Adipose tissue (tissue), 3 donors: ENCODE data around the gene BLCAP. TPM values are rescaled to one million over a fixed set of nuclear protein-coding genes. Genes with fewer than 3 reads are reported as not detected.

ENCODE experiments used
- H3K27ac ChIP-seq: one replicate; pipeline ENCODE4 v1.5.1; 2013; ENCODE audit warnings: low read depth, low read length
- WGBS, 3 donors: extraction: QIAGEN DNeasy Blood & Tissue Kit; methylation state at CpG; one replicate each; pipeline ENCODE4 v1.1.7; 2013; 5-methylcytosine and 5-hydroxymethylcytosine counted together
- polyA plus RNA-seq, 3 donors: library from polyadenylated mRNA; stranded (reverse); fragments of 200-250 nt; gene quantifications; one replicate each; pipeline ENCODE4 v1.2.3, GENCODE V29; 2013
- donor health status: healthy with polysubstance abuse.
- donor health status: Bipolar disorder and iron deficiency.
- donor health status: healthy.

The BLCAP gene
- polyA plus RNA-seq, 3 donors = 24.0 to 150 (median 86.8) TPM

DNA sequence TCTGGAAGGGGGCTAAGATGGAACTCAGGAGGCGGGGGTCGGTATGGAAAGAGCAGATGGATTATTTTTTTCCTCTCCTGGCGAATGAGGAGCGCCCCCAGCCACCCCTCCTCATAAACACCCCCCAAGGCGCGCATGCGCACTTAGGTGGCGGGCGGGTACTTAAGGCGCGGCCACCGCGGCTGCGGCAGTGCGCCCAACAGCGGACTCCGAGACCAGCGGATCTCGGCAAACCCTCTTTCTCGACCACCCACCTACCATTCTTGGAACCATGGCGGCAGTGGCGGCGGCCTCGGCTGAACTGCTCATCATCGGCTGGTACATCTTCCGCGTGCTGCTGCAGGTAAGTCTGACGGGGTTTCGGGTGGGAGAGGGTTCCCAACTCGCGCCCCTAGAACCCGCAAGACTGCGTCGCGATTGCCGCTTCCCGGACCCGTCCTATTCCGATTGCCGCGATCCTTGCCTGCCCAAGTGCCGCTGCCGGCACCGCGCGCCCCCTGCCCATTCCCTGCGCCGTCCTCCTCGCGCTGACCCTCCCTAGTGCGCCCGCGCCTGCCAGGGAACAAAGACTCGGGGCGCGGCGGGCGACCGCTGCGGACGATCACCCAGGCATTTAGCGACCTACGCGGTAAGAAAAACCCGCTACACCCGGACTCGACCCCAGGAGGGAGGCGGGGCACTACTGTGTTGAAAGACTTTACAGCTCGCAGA lies 6.5 kb downstream of the BLCAP start, which contains the start of gene NNAT:
Gene NNAT, plus strand, starts transcription at position 190 of the 711 bp plus-strand sequence. Its CDS starts 82 bp downstream, at position 272.
- no peak within 1 kb of the TSS for H3K27ac ChIP-seq
- WGBS, 3 donors = 69 to 84% (median 71%) methylated on average over 61 to 69 of the region's 69 CpGs

DNA sequence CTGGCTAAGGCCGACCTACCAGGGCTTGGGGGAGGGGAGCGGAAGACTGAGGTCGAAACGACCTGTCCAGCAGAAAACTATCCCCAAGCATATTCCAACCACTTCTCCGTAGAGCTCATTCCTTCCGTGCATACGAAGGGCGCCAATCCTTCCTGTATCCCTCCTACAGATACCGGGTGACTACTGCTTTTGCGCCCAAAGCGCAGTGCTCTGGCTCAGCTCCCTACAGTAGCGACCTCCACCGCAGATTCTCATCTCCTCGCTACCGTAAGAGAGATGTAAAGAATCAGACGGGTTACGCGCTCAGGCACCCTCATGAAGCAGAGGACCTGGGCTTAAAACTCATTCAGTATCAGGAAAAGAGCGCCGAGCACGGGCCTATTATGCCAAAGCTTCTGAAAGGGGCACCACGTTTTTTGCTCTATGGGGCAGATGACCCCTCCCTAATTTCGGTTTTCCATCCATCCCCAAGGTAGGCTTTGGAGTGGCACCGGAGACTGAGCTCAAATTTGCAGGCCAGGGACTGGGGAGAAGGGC lies 7.2 kb downstream of the BLCAP start:
- no peak overlapping the region for H3K27ac ChIP-seq
- WGBS, 3 donors = 85 to 87% (median 87%) methylated on average over 24 of the region's 24 CpGs

DNA sequence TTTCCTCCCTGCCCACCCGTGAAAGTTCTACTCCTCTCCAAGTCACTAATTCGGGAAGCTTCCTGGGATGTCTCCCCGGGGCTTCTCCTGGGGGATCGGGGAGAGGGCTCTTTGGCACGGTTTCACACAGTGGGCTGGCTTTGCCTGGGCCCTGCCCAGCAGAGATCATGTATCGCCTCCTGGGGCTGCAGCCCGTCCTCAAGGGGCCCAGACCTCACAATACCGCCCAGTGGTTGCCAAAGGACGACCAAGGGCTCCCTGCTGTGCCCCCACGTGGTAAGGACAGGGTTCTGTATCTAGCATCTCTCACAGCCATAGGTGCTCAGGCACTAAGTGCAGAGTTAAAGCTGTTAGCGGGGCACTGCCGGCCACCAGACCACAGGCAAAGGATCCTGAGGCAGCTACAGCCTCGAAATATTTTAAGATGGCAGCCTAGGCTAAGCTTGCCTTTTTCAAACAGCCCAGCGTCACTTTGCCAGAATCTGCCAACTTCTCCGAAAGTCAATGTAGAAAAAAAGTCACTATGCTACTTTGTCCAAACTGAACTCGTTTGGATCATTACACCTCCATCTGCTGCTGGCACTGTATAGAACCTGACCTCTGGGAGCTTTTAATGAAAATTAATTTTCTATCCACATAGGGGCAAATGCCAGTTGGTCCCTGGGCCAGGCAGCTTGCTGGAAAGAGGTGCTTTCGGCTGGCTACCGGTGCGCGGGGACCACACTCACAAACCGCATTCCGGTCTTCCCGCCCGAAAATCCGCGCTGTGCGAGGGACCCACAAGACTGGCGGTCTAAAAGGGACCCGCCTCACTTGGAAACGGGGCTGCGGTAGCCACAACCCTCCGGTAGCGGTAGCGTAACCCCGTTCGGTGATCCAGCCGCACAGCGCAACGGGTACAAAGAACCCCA lies 7.9 kb downstream of the BLCAP start:
- 77 to 82% (median 80%) methylated on average over 39 of the region's 39 CpGs for WGBS, 3 donors
- H3K27ac ChIP-seq = no peak overlapping the region

DNA sequence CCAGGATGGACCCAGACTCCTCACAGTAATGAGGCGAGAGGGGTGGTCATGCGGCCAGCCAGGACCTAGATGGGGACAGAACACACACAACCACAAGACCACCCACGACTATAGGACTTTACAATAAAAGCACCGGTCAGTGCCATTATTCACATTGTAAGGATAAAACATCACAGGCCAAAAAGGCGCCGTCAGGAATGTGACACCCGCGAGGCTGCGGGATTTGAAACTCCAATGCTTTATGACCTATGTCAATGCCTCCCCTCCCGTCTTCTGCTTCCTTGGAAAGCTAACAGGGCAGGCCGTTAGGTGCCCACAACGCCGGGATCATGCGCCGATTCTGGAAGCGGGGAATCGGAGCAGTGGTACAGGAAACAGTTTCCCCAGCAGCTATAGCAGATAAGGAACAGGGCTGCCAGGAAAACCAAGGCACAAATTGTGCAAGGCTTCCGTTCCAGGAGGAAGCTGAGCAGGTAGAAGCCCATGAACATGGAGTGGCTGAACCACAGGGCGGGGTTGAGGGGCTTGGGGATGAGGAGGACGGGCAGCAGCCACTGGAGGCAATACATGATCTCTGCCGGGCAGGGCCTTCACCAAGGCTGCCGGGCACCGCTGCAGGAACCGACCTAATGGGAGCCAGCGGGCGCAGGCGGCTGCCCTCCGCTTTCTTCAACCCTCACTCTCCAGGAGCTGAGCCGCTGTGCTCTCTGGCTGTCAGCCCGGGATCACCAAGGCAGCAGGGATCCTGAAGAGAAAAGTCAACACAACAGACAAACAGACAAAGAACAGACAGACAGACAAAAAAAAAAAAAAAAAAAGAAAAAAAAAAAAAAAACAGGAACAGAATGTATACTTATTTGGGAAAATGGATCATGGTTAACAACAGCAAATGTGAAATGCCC lies 8.8 kb downstream of the BLCAP start:
- H3K27ac ChIP-seq = no peak overlapping the region
- WGBS, 3 donors = 63 to 77% (median 71%) methylated on average over 30 of the region's 30 CpGs

DNA sequence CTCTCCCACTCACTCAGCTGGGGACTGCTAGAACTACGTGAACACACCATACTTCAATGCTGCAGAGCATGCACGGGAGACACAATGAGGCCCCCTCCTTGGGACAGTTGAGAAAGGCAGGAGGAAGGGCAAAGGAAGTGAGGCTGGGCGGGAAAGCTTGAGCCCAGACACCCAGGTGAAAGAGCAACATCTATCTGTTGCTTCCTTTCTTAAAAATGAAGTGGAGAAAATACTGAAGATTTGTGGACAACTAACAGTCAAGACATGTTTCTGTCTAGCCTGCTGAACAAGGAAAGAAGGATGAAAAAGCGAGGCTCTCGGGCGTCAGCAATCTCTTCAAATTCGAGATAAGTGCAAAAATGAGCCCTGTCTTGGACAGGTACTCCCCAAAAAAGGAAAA lies 9.6 kb downstream of the BLCAP start:
- H3K27ac ChIP-seq = no peak overlapping the region
- 84 to 92% (median 85%) methylated on average over 7 of the region's 7 CpGs for WGBS, 3 donors

DNA sequence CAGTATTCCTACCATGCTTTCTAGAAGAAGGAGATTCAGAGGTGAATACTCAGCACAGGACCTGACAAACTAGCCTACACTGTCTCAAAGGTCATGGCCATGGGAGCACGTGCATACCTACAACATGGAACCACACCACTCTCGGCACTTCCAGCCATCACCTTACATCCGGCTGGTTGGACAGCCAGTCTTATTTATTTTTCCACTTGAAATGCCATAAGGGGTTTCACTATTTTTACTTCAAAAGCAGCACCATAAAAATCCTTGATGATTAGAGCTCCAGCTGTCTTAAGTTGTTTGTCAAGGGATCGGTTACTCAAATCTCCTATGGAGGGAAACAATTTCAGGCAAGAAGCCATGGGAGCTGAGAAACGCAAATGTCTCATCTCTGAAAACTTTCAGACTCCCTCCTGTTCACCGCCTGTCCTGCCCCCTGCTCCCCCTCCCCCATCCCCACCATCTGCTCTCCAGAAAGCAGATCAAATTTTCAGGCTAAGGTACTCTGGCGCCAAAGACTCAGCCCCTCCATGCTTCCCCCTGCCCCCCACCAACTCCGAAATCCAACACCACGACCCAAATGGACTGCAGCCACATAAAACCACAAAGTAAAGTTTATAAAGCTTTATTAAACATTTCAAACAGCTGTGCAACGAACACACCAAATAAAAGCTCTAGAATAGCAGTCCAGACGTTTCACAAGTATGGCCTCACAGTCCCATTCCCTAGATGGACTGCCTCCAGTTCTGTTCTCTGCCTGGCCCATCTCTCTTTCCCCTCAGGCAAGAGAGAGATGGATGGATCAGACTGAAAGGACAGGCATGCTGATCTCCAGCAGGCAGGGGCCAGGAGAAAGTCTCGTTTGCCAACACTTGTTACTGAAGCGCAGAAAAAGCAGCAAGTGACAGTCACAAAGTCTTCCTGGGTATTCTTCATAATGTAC lies 10.6 kb downstream of the BLCAP start:
- H3K27ac ChIP-seq = no peak overlapping the region
- WGBS, 3 donors = 70 to 80% (median 75%) methylated on average over 13 of the region's 13 CpGs

DNA sequence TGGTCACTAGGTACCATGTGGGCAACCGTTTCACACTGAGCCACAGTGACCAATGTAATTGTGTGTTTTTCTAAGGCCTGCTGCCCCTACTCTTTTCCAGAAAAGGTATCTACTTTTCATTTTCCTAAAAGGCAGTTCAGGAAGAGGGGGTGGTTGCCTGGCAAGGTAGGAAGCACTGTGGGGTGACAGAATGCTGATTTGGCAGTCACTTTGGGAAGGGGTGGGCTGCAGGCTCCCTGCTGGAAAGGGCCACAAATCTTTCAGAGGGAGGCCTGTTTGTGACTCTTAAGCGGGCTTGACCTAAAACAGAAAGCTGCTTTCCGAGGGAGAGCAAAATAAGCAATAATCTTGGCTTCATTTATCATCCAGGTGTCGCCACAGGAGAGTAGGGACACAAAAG lies 11.8 kb downstream of the BLCAP start:
- no peak overlapping the region for H3K27ac ChIP-seq
- 71 to 93% (median 92%) methylated on average over 4 of the region's 4 CpGs for WGBS, 3 donors

DNA sequence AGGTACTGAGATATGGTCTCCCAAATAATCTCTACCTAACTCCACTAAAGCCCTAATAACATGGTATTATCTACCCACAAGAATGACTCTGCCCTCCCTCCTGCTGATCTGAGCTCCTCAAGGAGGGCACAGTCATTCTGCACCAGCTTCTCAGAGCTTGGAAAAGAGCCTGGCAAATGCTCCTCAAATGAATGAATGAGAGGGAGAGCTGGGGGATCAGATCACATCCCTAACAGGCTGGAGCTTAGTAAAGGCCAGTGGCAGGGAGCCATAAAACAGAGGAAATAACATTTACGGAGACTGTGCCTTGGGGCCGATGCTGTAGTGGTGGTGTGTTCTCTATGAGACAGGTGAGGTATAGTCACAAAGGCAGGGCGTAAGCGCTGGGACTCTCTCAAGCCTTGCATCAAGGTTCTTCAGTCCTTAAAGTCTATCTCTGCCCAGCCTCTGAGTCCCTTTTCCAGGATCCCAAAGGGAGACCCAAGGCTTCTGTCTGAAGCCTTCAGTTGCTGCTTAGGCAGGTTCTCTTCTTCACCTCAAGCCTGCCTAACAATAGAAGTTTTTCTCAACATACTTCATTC lies 13.8 kb downstream of the BLCAP start:
- no peak overlapping the region for H3K27ac ChIP-seq
- 86 to 90% (median 87%) methylated on average over 4 of the region's 4 CpGs for WGBS, 3 donors

DNA sequence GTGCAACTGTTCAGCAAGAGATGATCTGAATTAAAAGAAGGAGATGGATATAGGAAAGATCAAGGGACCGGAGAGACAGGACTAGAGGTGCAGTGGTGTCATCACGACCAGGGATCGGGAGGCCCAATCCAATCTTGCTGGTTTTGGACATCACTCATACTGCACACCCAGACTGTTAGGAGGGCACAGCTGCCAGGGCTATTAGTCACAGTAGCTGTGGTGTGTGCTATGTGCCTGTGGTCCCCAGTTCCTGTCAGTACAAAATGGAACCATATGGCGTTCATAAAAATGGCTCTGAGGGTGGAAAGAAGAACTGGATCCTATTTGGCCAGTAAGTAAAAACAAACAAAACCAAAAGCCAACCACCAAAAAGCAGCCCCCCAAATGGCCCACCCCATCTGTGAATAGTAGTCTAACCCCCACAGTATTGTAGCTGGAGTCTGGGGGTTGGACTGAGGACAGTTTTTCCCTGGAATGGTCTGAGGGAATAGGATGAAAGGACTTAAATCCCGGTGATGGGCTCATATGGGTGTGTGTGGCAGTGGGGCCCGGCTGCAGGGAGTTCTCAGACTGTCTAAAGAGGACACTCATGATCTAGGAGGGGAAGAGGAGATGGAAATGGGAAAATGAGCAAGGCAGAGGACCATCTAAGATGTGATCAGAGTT lies 15.9 kb downstream of the BLCAP start:
- H3K27ac ChIP-seq = no peak overlapping the region
- 96 to 99% (median 96%) methylated on average over 6 of the region's 6 CpGs for WGBS, 3 donors

DNA sequence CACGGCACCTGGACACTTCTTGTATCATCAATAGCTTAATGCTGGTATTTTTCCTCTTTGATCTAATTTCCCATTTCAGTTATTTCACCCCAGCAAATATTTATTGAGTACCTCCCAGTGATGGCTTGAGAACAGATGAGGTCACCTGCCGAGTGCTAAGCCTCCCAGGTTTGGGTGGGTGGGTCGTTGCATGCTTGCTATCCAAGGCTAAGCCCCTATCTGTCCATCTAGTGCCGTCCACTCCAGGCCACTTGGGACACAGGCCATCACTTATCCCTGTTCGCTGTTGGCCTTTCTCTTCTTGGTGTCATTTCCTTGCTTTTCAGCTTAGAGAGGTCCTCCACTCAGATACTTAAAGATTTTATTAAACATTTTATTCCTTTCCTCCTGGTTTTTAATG lies 17.4 kb downstream of the BLCAP start:
- 91 to 93% (median 92%) methylated on average over 5 of the region's 5 CpGs for WGBS, 3 donors
- no peak overlapping the region for H3K27ac ChIP-seq

DNA sequence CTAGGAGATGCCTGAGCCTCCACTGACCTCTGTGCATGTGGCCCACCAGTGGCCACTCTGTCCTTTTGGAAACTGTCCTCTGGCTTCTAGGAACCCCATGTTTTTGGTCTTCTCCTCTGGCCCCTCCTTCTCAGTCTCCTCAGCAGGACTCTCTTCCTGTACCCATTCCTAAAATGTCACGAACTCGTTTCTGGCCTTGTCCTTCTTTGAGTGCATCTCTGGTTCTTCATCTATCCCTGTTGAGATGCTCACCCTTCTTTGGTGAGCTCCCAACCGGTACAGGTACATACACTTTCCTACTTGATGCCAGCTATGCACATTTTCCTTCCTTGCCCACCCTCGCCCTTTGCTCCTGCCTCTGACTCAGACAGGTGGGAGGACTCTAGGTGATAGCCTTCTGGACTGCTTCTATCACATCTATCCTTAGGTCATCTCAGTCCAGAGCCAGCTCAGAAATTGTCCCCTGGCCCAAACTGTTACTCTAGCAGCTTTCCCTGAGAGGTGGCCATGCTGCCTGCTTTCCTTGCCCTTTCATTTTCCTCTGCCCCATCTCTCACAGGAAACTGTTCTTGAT lies 21.4 kb downstream of the BLCAP start:
- WGBS, 3 donors = 76 to 86% (median 83%) methylated on average over 4 of the region's 4 CpGs
- H3K27ac ChIP-seq = no peak overlapping the region

DNA sequence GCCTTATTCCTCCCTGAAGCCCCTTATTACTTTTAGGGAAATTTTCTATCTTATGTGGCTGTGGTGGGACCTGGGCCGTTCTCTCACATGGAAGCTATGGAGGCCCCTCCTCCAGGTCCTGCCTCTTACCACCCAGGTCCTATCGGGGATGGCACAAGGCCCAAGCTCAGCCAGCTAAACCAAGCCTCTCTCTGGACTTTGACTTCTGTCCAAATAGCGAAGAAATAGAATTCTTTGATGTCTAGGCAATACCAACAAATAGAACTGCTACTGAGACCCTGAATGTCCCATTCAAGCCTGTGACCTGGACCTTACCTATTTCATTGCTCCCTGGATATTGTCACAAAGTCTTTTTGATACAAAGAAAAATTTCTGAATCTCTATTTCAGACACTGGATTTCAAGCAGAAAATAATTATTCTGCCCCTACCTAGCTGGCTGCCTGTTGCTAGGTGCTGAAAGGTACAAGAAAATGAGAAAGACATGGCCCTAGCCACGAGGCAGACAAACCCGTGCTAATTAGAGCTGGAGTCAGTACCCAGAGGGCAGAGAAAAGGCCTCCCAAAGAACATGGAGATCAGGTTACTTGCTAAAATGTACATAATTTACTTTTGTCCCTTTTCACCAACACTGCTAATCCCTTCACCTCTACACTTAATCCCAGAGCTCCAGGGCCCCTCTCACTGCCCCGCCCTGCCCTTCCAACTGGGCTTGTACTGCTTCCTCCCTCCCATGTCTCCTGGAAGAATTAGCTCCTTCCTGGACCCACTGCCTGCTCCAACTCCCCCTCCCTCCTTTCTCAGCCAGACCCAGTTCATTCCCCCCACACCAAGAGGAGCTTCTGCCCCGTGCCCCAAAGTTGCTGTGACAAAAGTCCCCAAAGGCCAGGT lies 22.2 kb downstream of the BLCAP start:
- 63 to 92% (median 89%) methylated on average over 7 of the region's 7 CpGs for WGBS, 3 donors
- H3K27ac ChIP-seq = no peak overlapping the region

DNA sequence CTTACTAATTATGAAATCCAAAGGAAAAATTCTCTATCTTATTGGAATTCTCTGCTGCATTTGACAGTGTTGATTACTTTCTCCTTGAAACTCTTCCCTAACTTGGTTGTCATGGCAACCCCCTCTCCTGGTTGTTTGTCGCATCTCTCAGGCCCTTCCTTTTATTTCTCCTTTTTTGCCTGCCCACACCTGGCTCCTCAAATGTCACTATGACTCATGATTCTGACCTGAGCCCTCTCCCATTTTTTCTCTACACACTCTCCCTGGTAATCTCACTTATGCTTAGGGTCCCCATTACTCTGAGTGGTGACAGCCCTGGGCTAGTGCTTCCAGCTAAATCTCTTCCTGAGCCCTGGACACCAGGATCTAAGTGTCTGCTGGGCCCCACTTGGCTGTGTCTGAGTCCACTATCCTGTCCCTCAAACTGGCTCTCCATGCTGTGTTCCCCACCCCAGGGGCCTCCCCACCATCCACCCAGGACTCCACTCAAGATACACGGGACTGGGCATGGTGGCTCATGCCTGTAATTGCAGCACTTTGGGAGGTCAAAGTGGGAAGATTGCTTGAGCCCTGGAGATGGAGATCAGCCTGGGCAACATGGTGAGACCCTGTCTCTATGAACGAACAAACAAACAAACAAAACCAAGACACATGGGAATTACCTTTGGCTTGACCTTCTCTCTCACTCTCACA lies 23.1 kb downstream of the BLCAP start:
- no peak overlapping the region for H3K27ac ChIP-seq
- WGBS, 3 donors = 58 to 73% (median 62%) methylated on average over 3 of the region's 3 CpGs

DNA sequence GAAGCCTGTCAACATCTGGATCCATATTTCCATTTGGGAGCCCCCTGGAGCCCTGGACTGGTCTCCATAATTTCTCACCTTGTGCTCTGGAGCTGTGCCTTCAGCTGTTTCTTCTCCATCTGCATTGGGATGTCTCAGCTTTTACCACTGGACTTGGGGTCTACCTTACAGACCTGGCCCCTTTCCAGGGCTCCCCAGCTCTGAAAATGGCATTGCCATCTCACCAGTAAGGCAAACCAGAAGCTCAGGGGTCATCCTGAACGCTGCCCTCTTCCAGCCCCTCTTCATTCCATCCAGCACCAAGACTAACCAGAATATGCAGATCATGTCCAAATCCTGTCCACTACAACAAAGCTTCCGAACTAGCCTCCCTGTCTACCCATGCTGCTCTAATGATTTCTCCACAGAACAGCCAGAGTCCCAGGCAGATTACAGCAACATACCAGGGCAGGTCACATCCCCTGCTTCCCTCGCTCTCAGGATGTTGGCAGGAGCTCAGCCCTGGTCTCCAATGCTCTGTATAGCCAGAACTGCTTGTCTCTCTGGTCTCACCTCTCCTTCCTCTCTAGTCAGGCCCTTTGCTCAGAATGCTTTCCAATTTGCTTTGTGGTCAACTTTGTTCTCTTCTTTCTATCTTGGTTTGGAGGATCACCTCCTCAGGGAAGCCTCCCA lies 24.3 kb downstream of the BLCAP start:
- H3K27ac ChIP-seq = no peak overlapping the region
- WGBS, 3 donors = 80 to 84% (median 84%) methylated on average over 3 of the region's 3 CpGs
